ENCODE measurements around the gene TBC1D4. TPM values are rescaled to one million over a fixed set of nuclear protein-coding genes. Genes with fewer than 3 reads are reported as not detected.

The TBC1D4 gene
- total RNA-seq, 1 donor from 2014 or later = 25.6 TPM

GRCh38 chr13:75324413-75324940 is 157.5 kb downstream of the TBC1D4 start:
- Mint-ChIP-seq H3K4me1 (ENCODE audit: low read depth, unreplicated experiment) (peaks cover 4% of the 10 kb centered on the region), H3K9me3 (ENCODE audit: unreplicated experiment) (no peaks in the 10 kb centered on the region), H3K27me3 (ENCODE audit: low read depth, unreplicated experiment) (no peaks in the 10 kb centered on the region), H3K36me3 (ENCODE audit: low read depth, unreplicated experiment) (no peaks in the 10 kb centered on the region), H3K27ac (ENCODE audit: unreplicated experiment) (no peak overlapping the region), H3K4me3 (ENCODE audit: unreplicated experiment) (no peak overlapping the region)
- Histone ChIP-seq H3K9ac (ENCODE audit: low read length) (no peak overlapping the region), H3K79me2 (ENCODE audit: insufficient read depth, low read length) (no peaks in the 10 kb centered on the region), H3K4me3 (ENCODE audit: insufficient read depth, low read depth, low read length) (no peak overlapping the region), H3K27ac (ENCODE audit: low read depth, low read length) (no peak overlapping the region), H2AFZ (ENCODE audit: low read depth, low read length) (no peak overlapping the region), H3K36me3 (ENCODE audit: insufficient read depth, low read length) (peaks cover 4% of the 10 kb centered on the region), H3K27me3 (ENCODE audit: insufficient read depth, low read length) (no peaks in the 10 kb centered on the region), H3K4me2 (ENCODE audit: low read length) (no peak overlapping the region), H3K9me3 (ENCODE audit: insufficient read depth, low read depth, low read length) (no peaks in the 10 kb centered on the region), H4K20me1 (ENCODE audit: insufficient read depth, low read length) (no peaks in the 10 kb centered on the region), H3K4me1 (ENCODE audit: insufficient read depth, low read length) (no peaks in the 10 kb centered on the region)
- TF ChIP-seq CTCF (IDR thresholded peaks at IDR 0.05; ENCODE audit: insufficient read depth, low read depth, low read length) = no peak
- FAIRE-seq (no peak), DNase-seq (ENCODE audit: low read depth) (no peak)

GRCh38 chr13:75321084-75321483 is 160.9 kb downstream of the TBC1D4 start:
- H3K4me3 Mint-ChIP-seq (ENCODE audit: unreplicated experiment) = no peak overlapping the region
- Histone ChIP-seq H2AFZ (ENCODE audit: low read depth, low read length) (no peak overlapping the region), H3K36me3 (ENCODE audit: insufficient read depth, low read length) (peaks cover 4% of the 10 kb centered on the region), H3K4me2 (ENCODE audit: low read length) (no peak overlapping the region), H3K27me3 (ENCODE audit: insufficient read depth, low read length) (no peaks in the 10 kb centered on the region), H3K9ac (ENCODE audit: low read length) (no peak overlapping the region), H3K9me3 (ENCODE audit: insufficient read depth, low read depth, low read length) (no peaks in the 10 kb centered on the region), H3K4me1 (ENCODE audit: insufficient read depth, low read length) (peaks cover 7% of the 10 kb centered on the region), H4K20me1 (ENCODE audit: insufficient read depth, low read length) (no peaks in the 10 kb centered on the region), H3K79me2 (ENCODE audit: insufficient read depth, low read length) (no peaks in the 10 kb centered on the region), H3K27ac (ENCODE audit: low read depth, low read length) (no peak overlapping the region), H3K4me3 (ENCODE audit: insufficient read depth, low read depth, low read length) (no peak overlapping the region)
- DNase-seq (ENCODE audit: low read depth) = no peak
- no peak for FAIRE-seq
- no peaks in the 10 kb centered on the region for H3K27me3 Mint-ChIP-seq (ENCODE audit: low read depth, unreplicated experiment)
- no peak overlapping the region for H3K27ac Mint-ChIP-seq (ENCODE audit: unreplicated experiment)
- H3K4me1 Mint-ChIP-seq (ENCODE audit: low read depth, unreplicated experiment) = peaks cover 5% of the 10 kb centered on the region
- H3K9me3 Mint-ChIP-seq (ENCODE audit: unreplicated experiment) = no peaks in the 10 kb centered on the region
- TF ChIP-seq CTCF (IDR thresholded peaks at IDR 0.05; ENCODE audit: insufficient read depth, low read depth, low read length) = no peak
- TF ChIP-seq EZH2 (IDR thresholded peaks at IDR 0.05; ENCODE audit: insufficient read depth, low read length) = no peak
- H3K36me3 Mint-ChIP-seq (ENCODE audit: low read depth, unreplicated experiment) = no peaks in the 10 kb centered on the region

- H3K27ac ChIP-seq (ENCODE audit: low read depth, low read length) = no peak overlapping the region
- H3K9ac ChIP-seq (ENCODE audit: low read length) = no peak overlapping the region
- no peaks in the 10 kb centered on the region for H3K79me2 ChIP-seq (ENCODE audit: insufficient read depth, low read length)
- Mint-ChIP-seq H3K36me3 (ENCODE audit: low read depth, unreplicated experiment) (no peaks in the 10 kb centered on the region), H3K4me1 (ENCODE audit: low read depth, unreplicated experiment) (peaks cover 5% of the 10 kb centered on the region), H3K27me3 (ENCODE audit: low read depth, unreplicated experiment) (no peaks in the 10 kb centered on the region), H3K4me3 (ENCODE audit: unreplicated experiment) (no peak overlapping the region), H3K9me3 (ENCODE audit: unreplicated experiment) (no peaks in the 10 kb centered on the region), H3K27ac (ENCODE audit: unreplicated experiment) (no peak overlapping the region)
- H3K4me3 ChIP-seq (ENCODE audit: insufficient read depth, low read depth, low read length) = no peak overlapping the region
- FAIRE-seq (peak; percentile 39), DNase-seq (ENCODE audit: low read depth) (peak; percentile 57)
- no peak overlapping the region for H2AFZ ChIP-seq (ENCODE audit: low read depth, low read length)
- peak overlapping the region; percentile 2 for H3K4me2 ChIP-seq (ENCODE audit: low read length)
- TF ChIP-seq CTCF (IDR thresholded peaks at IDR 0.05; ENCODE audit: insufficient read depth, low read depth, low read length) (no peak), EZH2 (IDR thresholded peaks at IDR 0.05; ENCODE audit: insufficient read depth, low read length) (no peak)
- H4K20me1 ChIP-seq (ENCODE audit: insufficient read depth, low read length) = no peaks in the 10 kb centered on the region
- no peaks in the 10 kb centered on the region for H3K9me3 ChIP-seq (ENCODE audit: insufficient read depth, low read depth, low read length)
- H3K36me3 ChIP-seq (ENCODE audit: insufficient read depth, low read length) = no peaks in the 10 kb centered on the region
- H3K27me3 ChIP-seq (ENCODE audit: insufficient read depth, low read length) = no peaks in the 10 kb centered on the region
- H3K4me1 ChIP-seq (ENCODE audit: insufficient read depth, low read length) = peaks cover 7% of the 10 kb centered on the region
Observed at GRCh38 chr13:75319254-75319653, 162.7 kb downstream of the TBC1D4 start.

All from astrocyte (in vitro differentiated cells and primary cell).